ENCODE measurements around the gene SLC38A1.
"Not testable (repeated sequence)": the region's sequence is repeated elsewhere in the genome, so short reads cannot be mapped to it uniquely, and the experiment has no call there.

The SLC38A1 gene

DNA sequence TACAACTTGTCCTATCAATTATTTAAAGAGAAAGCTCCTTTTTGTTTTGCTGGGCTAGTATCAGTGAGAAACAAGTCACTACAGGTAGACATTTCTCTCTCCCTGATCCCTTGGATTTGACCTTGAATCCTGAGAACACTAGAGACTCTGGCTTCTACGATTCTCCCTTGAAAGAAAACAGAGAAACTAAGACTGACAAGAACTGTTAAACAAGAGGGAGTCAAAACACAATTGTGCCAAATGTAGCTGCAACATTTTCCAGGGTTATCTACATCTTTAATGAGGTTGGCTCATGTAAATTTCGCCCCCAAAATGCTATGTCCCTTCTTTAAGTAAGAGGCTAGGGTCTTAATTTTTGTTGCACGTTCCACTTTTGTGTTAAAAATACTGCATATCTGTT is 62.4 kb downstream of the SLC38A1 start:
- no peak for DNase-seq (ENCODE audit: low read depth)

DNA sequence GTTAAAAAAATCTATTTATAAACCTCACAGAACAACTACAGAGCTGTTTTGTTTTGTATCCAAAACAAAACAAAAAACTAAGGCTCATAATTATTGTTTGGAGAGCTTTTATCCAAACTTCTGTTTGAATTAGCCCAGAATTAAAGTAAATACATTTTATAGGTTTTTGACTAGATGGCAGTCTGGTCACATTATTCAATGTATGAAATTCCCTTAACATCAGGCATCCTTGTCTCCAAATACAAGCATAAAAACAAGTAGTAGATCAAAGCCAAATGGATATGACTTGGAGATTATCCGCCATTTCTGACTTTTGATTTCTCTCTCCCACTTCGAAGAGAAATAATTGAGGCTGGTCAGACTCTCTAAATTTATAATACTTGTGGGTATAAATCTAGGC is 63.5 kb downstream of the SLC38A1 start:
- no peak for DNase-seq (ENCODE audit: low read depth)

DNA sequence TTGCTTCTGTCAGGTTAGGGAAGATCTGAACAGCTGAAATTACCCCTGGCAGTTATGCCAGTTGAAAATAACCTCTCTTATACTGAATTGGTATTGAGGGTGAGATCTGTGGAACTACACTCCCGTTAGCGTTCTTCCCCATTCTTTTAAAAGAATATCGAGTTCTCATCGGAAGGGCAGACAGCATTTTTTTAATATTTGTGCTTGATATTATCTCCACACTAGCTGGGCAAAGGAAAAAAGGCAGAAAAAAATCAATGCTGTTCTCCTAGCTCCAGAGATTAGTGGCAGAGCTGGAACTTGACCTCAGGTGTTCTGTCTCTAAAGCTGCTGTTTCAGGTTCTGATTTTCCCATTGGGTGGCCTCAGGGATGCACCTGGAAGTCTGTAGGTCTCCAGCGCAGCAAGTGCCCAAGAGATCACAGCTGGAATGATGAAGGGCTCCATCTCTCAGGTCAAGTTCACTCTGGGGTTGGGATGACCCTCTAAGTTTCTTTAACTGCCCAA is 67.5 kb downstream of the SLC38A1 start:
- DNase-seq (ENCODE audit: low read depth) = no peak

DNA sequence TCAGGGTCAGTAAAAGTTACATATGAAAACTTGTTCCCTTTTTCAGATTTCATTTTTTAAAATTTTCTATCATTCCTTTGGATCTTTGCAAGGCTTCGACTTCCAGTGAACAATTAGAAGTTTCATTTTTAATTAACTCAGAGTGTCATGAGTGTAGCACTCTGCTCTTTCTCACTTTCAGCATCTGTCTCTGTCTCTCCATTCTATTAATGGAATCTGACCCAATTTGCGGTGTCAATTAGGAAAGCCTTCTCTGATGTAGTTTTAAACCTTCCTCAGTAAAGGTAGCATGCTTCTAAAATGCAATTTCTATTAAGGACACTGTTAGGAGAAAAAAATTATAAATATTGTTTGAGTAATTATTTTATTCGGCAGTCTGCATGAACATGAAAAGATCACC is 68.3 kb downstream of the SLC38A1 start:
- no peak for DNase-seq (ENCODE audit: low read depth)

DNA sequence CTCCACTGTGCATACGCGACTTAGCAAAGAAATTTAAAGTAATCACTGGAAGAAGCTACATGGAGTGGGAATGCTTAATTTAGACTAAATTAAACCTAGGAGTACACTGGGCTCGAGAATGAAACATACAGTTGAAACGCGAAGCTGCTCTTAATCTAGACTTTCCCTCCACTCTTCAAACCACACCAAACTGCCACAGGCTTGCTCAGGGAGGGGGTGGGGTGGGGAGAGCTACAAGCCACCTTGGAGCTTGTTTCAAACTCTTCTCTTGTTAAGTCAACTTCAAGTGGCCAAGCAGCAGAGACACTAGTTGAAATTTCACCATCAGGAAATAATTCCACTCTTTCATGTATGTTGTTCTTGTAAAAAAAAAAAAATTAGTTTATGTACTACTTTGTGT is 69.9 kb downstream of the SLC38A1 start:
- no peak for DNase-seq (ENCODE audit: low read depth)

DNA sequence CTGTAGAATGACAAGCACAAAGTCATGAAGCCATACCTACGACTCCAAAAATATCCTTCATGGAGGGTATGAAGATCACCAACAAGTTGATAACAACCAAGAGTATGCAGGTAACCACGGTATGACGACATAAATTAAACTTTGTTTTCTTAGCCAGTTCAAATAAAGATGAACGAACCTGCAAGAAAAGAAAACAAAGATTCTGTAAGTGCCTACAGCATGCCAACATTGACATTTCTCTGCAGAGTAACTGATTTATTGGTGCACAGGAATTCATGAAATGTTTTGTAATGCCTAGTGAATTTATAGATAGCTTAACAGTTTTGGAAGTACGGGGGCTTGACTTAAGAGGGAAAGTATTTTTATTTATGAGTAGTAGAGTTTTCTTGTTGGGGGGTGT is 71.0 kb downstream of the SLC38A1 start:
- DNase-seq (ENCODE audit: low read depth) = no peak

DNA sequence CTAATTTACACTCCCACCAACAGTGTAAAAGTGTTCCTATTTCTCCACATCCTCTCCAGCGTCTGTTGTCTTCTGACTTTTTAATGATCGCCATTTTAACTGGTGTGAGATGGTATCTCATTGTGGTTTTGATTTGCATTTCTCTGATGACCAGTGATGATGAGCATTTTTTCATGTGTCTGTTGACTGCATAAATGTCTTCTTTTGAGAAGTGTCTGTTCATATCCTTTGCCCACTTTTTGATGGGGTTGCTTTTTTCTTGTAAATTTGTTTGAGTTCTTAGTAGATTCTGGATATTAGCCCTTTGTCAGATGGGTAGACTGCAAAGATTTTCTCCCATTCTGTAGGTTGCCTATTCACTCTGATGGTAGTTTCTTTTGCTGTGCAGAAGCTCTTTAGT is 78.3 kb downstream of the SLC38A1 start:
- not testable (repeated sequence) for DNase-seq (ENCODE audit: low read depth)

DNA sequence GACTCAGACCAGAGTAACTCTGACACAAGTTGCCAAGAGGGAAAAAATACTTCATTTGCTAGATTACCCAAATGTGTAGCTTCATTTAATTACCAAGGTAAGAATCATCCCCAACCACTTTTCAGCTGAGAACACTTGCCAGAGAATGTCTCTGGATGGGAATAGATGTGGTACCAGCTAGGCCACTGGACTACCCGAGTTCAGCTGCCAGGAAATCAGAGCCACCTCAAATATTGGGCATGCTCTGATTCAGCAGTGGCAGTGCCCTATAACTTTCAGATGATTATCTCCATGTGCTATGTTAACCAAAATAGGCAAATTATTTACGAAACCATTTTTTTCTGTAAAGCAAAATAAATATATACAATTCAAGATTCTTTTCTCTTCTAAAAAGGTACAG is 80.7 kb downstream of the SLC38A1 start:
- DNase-seq (ENCODE audit: low read depth) = no peak

DNA sequence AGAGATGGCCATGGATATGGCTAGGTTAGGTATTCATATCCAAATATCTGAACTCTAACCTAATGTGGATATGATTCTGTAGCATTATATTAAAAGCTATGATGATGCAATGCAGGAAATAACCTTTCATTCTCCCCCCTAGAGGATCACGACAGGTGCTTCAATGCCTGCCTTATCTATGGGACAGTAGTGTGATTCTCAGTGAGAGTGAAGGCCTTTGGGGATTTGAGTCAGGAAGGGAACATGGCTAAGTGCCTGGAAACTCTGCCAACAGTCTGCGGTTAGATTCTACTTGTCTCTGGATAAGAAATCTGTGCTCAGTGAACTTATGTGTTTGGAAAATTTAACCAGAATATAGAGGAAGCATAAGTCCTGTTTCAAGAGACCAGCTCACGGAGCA is 81.8 kb downstream of the SLC38A1 start:
- DNase-seq (ENCODE audit: low read depth) = no peak

DNA sequence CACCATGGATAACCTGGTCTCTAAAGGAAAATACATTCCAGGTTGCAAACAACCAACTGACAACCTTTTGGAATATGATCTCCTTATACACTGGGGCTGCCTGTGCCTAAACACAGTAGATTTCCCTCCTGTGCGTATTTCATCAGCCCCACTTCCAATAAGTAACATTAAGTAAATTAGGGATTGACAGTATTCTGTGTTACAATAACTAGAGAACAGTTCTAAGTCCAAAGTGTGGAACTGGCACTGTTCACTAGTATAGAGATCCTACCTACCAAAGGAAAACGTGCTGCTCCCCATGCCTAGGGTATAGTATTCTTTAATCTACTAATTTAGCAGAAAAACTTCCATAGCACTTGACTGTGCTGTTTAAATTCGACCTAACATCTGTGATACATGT is 82.8 kb downstream of the SLC38A1 start:
- DNase-seq (ENCODE audit: low read depth) = no peak

DNA sequence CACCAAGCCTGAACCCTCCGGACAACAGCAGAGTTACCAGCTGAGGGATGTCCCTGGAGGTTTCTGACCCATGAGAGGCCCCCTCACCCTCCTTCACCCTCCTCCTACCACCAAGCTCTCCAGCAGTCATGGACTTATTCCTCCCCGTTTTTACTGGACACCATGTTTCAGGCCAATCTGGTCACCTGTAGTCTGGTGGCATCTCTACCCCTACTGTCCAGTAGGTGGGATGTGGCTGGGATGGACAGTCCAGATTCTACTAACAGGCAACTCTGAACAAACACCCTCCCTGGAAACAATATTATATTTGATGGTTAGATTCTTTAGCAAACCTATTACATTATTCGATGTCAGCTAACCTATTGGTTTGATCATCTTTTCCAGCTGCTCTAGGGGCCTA is 83.2 kb downstream of the SLC38A1 start:
- no peak for DNase-seq (ENCODE audit: low read depth)

DNA sequence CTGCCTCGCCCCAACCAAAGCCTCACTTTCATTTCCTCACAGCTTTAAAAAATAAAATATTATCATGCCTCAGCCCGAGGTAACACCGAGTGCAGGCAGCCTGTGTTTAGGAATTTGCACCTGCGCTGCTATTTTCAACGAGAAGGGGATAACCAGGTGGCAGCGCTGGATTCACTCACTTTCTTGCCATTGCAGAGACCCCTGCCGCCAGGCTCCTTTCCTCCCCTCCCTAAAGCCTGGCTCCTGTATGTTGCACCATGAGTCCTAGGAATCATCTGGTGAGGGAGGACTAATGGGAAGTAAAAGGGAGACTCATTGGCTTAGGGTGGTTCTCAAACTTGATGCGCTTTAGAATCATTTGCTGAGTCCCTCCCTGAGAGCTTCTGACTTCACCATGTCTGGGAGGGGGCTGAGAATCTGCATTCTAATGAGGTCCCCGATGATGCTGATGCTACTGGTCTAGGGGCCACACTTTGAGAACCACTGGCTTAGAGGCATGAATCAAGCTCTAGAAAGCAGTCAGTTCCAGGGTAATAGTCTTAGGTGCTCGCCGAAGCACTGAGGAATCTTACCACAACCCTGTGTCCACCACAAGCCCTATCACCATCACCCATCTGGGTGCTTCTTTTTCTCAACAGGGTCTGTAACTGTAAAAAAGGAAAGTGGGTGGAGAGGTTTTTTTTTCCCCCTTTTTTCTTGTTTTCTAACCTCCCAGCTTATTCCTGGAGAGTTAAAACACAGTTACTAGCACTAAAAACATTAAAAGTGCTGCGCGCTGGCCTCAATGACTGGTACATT is 83.8 kb downstream of the SLC38A1 start:
- DNase-seq (ENCODE audit: low read depth) = no peak

DNA sequence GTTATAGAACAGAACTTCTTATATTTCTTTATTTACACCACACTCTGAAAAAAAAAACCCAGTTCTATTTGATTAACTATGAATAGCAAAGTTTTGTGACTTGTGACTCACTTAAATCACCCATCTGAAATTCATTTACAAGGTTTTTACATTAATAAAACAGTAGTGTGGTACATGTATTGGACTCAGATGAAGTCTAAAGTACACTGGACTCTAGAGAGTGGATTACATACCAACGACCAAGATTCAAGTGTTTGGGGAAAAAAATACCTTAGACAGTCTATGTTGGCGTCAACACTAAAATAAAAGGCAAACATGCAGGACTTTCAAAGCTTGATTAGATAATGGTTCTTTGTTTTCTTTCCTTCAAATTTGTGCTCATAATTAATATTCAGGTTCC is 85.7 kb downstream of the SLC38A1 start:
- DNase-seq (ENCODE audit: low read depth) = no peak

DNA sequence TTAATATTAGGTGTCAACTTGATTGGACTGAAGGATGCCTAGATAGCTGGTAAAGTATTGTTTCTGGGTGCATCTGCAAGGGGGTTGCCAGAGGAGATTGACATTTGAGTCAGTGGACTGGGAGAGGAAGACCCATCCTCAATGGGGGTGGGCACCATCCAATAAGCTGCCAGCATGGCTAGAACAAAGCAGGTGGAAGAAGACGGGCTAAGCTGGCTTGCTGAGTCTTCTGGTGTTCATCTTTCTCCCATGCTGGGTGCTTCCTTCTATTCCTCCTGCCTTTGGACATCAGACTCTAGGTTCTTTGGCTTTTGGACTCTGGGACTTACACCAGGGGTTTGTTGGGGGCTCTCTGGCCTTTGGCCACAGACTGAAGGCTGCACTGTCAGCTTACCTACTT is 87.4 kb downstream of the SLC38A1 start:
- DNase-seq (ENCODE audit: low read depth) = no peak

DNA sequence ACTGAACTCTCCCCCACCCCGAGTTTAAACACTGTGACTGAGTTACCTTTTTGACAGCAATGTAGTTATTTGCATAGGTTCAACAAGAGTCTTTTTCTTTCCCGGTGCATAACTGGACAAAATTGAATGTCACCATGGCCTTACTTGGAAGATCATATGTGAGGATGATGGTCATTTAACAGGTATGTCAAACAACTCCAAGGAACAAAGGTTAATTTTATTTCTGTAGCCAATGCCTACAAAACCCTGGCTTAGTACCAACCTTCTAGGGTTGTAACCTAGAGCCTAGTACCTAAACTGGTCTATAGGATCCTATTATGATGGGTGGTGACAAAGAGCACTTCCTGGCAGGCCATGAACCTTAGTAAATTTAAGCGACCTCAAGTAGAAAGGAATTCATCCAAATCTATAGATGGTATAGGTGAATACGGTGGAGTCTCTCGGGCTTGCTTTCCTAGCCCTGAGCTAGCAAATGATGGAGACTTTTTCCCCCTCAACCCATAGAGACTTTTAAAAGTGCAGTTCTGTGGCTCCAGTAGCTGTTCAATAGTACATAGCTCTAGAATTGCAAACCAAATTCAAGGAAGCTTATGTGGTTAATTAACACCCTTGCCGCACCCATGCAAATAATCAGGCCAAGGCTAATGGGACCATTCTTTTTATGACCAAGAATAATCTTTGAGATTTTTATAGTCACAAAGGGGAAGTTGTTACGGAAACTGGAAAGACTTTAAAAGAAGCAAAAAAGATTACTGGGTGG is 89.0 kb downstream of the SLC38A1 start:
- DNase-seq (ENCODE audit: low read depth) = no peak

DNA sequence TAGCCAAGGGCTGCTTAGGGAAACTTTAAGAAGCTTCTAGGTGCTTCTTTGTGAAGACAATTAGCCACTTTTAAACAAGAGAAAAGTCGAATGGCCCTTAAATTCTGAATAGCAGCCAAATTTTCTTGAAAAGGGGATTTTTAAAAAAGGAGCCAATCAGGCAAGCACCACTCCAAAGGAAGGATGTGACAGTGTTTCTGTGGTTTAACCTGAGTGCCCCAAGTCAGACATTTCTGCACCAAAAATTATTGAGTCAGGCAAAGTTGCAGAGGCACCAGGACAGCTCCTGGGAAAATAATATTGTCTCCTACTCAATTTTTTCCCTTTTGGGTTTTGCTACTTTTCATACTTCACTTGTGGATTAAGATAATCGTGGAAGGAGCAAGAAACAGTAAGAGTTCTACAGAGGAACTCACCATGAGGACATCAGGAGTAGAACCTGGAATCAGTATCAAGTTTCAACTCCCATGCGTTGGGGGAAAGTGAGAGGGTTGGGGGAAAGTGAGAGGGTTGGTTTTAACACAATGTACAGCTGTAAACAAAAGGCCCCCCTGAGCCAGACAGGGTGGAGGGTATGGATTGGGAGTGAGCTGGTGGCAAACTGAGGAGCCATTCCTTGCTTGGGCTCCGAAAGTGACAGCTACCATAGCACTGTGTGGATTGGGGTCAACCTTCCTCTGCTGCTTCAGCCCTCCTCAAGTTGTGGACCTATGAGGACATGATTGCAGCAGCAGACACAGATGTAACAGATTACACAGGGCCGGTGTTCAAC is 90.8 kb downstream of the SLC38A1 start:
- no peak for DNase-seq (ENCODE audit: low read depth)

DNA sequence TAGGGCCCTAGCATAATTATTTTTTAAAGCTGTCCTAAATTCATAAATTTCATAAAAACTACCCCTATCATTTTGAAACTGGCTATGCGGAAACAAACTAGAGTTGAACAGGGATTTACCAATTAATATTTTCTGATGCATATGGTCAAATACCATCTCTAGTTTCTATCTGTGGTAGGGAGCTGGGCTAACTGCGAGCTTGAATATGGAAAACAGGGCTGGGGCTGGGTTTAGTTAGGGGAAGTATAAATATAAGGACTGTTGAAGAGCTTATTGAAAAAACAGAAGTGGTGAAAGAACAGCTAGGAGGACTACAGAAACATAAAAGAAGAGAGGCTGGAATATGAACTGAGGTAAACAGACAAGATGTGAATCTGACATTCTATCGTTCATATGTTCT is 91.8 kb downstream of the SLC38A1 start:
- no peak for DNase-seq (ENCODE audit: low read depth)

DNA sequence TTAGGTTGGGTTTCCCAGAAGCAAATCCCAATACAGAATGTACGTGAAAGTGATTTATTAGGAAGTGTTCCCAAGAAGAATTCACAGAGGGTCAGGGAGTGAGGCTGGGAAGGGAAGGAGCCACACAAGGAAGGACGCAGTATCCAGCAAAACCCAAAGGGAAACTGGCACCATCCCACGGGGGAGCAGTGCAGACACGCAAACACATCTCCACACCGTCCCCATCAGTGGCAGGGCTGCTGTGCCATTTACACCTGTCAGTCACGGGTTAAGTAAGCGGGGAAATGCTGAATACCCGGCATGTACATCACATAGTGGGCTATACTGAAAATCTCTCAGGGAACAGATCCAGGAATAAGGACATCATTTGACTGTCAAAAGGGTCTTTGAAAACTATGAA is 93.9 kb downstream of the SLC38A1 start:
- DNase-seq (ENCODE audit: low read depth) = no peak

DNA sequence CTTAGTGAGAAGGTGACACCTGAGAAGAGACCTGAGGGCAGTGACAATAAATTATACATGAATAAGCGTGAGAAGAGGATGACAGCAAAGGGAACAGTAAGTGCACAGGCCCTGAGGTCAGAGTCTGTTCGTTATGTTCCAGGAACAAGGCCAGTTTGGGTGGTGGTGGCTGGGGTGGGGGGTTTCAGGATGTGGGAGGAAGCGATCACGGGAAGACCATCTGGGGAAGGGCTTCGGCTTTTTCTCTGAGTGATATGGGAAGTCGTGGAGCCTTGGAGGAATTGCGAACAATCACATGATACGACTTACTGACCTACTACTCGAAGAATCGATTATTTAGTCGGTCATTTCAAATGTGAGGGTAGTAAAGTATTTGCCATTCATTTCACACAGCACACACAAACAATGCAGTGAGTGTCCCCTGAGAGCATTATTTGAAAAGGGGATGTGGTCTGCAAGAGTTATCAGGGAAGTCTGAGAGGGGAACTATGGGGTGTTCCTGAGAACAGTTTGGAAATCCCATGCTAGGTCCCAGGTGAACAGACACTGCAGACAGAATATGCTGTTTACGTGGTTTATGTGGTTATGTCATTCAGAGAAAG is 94.7 kb downstream of the SLC38A1 start:
- DNase-seq (ENCODE audit: low read depth) = no peak

DNA sequence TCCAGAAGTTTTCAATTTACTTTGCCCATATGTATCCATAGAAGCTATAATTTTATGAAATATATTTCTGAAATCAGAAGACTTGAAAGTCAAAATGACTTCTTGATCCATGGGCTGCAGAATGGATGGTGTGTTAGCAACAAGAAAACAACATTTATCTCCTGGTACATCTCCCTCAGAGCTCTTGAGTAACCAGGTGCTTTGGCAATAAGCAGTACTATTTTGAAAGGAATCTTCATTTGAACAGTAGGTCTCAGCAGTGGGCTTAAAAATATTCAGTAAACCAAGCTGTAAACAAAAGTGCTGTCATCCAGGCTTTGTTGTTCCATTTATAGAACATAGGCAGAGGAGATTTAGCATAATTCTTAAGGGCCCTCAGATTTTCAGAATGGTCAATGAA is 100.4 kb downstream of the SLC38A1 start:
- DNase-seq (ENCODE audit: low read depth) = no peak

DNA sequence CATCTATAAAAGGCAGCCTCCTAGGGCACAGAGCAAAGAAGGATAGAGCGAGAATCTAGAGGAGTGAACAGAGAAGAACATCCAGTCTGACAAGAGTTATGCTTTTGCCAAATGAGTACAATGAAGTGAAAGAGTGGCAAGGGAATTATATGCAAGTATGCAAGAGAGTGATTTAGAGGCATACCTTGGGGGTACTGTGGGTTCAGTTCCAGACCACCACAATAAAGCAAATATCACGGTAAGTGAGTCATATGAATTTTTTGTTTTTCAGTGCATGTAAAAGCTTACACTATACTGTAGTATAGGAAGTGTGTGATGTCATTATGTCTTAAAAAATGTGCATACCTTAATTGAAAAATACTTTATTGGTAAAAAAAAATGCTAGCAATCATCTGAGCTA is 101.4 kb downstream of the SLC38A1 start:
- no peak for DNase-seq (ENCODE audit: low read depth)

DNA sequence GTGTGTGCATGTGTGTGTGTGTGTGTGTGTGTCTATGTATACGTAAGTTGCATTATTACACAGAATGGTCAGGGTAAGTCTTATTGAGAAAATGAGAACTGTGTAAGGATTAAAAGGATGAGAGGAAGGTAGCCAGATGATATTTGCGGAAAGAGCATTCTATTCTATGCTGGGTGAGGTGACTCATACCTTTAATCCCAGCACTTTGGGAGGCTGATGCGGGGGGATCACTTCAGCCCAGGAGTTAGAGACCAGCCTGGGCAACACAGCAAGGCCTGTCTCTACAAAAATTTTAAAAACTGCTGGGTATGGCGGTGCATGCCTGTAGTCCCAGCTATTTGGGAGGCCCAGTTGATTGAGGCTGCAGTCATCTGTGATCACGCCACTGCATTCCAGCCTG is 103.7 kb downstream of the SLC38A1 start:
- no peak for DNase-seq (ENCODE audit: low read depth)

Data from stimulated activated CD8-positive, alpha-beta memory T cell treated with anti-CD3 and anti-CD28 coated beads, Interleukin-7, amount 100 ng/mL, for 24 hours (primary cell).